SJSA1 (cell line): ENCODE measurements around the gene IL17C. TPM values are rescaled to one million over a fixed set of nuclear protein-coding genes. Genes with fewer than 3 reads are reported as not detected.

Experiments used
- DNase-seq, 2 experiments: peaks; one replicate each; pipeline ENCODE4 v3.0.0-alpha.2; 2015 to 2020; ENCODE audit warnings: low spot score in 2 of 2, low read depth in 1 of 2
- H3K27ac ChIP-seq: fragments of 250-450 bp; sonication (Bioruptor Pico); 2 replicates; pipeline ENCODE4 v1.5.1; 2020; ENCODE audit warnings: mild to moderate bottlenecking, moderate library complexity
- H3K27me3 ChIP-seq: fragments of 250-450 bp; sonication (Bioruptor Pico); replicated peaks from 2 replicates; pipeline ENCODE4 v1.5.1; 2020; ENCODE audit warnings: mild to moderate bottlenecking, moderate library complexity
- H3K36me3 ChIP-seq: fragments of 250-450 bp; sonication (Bioruptor Pico); 2 replicates; pipeline ENCODE4 v1.5.1; 2020; ENCODE audit warnings: mild to moderate bottlenecking
- H3K4me1 ChIP-seq: fragments of 250-450 bp; sonication (Bioruptor Pico); replicated peaks from 2 replicates; pipeline ENCODE4 v1.6.1; 2021; ENCODE audit warnings: mild to moderate bottlenecking
- H3K4me3 ChIP-seq: fragments of 250-450 bp; sonication (Bioruptor Pico); 2 replicates; pipeline ENCODE4 v1.5.1; 2020; ENCODE audit warnings: mild to moderate bottlenecking
- H3K9me3 ChIP-seq: fragments of 250-450 bp; sonication (Bioruptor Pico); replicated peaks from 2 replicates; pipeline ENCODE4 v1.5.1; 2020; ENCODE audit warnings: mild to moderate bottlenecking
- total RNA-seq: library from RNA; depleted of rRNA; stranded (reverse); fragments of >200 nt; shearing (Covaris generic); gene quantifications from 2 replicates; pipeline ENCODE4 v1.2.3, GENCODE V29; 2014

Gene IL17C
- total RNA-seq, 1 experiment from 2014 or later: not detected

DNA sequence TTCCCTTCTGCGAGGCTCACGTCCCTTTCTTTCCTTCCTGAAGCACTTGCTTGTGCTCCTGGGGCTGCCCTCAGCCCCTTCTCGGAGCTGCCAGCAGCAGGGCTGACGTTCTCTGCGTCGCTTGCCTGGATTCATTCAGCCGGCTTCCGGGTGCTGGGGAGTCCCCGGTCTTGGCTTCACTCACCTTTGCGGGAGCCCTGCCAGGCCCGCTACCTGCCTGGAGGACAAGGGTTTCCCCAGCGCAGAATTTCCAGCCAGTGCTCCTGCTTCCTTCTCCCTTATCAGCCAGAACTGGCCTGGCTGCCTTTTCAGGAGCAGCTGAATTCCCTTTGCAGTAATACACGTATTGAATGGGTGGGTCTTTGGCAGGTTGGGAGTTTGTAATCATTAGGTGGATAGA is 22.1 kb upstream of the IL17C start:
- H3K27me3 ChIP-seq: no peaks in the 10 kb centered on the region
- H3K27ac ChIP-seq: no peak overlapping the region
- no peak for DNase-seq
- peaks cover 58% of the 10 kb centered on the region for H3K4me1 ChIP-seq
- no peaks in the 10 kb centered on the region for H3K9me3 ChIP-seq
- no peak overlapping the region for H3K4me3 ChIP-seq
- H3K36me3 ChIP-seq: peaks cover 66% of the 10 kb centered on the region

DNA sequence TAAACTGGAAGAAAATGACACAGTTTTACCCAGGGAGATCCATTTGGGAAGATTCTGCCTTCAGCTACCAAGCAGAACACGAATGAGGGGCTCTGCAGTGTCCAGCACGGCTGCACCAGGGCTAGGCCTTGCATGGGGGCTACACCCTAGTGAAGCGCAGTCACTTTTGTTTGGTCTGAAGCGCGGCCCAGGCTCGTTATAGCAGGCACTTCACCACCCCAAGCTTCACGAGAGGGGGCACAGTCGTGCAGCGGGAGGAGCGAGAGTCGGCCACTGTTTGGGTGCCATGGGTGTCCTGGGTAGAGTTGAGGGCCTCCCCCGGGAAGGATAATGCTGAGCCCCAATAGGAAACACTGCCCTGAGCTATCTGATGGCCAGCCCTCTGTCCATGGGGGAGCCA is 21.6 kb upstream of the IL17C start:
- H3K9me3 ChIP-seq: no peaks in the 10 kb centered on the region
- no peak overlapping the region for H3K27ac ChIP-seq
- no peak overlapping the region for H3K4me3 ChIP-seq
- no peaks in the 10 kb centered on the region for H3K27me3 ChIP-seq
- H3K4me1 ChIP-seq: peaks cover 58% of the 10 kb centered on the region
- no peak for DNase-seq
- peaks cover 66% of the 10 kb centered on the region for H3K36me3 ChIP-seq

DNA sequence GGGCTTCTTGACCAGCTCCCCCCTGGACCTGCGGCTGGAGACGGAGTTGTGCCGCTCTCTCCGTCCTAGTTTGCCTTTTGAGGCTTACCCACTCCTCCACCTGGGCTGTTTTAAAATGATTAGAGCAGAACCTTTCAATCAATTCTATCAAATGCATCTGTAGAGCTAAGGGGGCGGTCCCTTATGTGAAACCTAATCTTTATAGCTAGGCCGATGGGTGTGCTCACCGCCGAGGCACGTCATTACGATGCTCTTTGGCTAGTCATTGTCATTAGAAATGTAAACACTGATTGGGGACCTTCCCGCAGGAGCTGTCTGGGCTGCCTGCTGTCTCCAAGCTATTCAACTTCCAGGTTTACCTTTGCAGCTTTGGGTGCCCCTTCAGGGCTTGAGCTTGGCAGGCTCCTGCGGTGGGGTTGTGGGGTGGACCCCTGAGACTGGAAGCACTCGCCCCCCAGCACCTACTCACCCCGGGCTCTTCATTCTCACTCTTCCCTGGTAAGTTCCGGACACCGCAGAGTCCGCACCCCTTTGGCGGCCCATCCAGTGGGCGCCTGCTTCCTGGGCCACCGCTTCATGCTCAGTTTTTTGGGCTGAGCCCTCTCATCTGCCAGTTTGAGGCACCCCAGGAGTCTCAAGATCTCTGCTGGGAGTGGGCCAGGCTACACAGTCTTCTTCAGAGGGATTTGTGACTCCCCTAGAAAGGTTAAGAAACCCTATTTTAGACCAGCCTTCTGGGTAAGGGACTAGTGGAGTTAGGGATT is 20.9 kb upstream of the IL17C start:
- peaks cover 58% of the 10 kb centered on the region for H3K4me1 ChIP-seq
- H3K36me3 ChIP-seq: peaks cover 69% of the 10 kb centered on the region
- no peaks in the 10 kb centered on the region for H3K9me3 ChIP-seq
- H3K4me3 ChIP-seq: no peak overlapping the region
- no peak overlapping the region for H3K27ac ChIP-seq
- DNase-seq: no peak
- H3K27me3 ChIP-seq: no peaks in the 10 kb centered on the region

GRCh38 chr16:88618182-88618955 is 20.0 kb upstream of the IL17C start:
- no peak for DNase-seq
- H3K36me3 ChIP-seq: peaks cover 70% of the 10 kb centered on the region
- peaks cover 53% of the 10 kb centered on the region for H3K4me1 ChIP-seq
- no peaks in the 10 kb centered on the region for H3K9me3 ChIP-seq
- H3K27me3 ChIP-seq: no peaks in the 10 kb centered on the region
- H3K4me3 ChIP-seq: no peak overlapping the region
- no peak overlapping the region for H3K27ac ChIP-seq

- Histone ChIP-seq H3K27me3 (no peaks in the 10 kb centered on the region), H3K4me3 (no peak overlapping the region), H3K4me1 (peaks cover 46% of the 10 kb centered on the region), H3K36me3 (peaks cover 72% of the 10 kb centered on the region), H3K9me3 (no peaks in the 10 kb centered on the region), H3K27ac (no peak overlapping the region)
- DNase-seq: no peak
These were observed 19.3 kb upstream of the IL17C start for GRCh38 chr16:88618956-88619667.

GRCh38 chr16:88619859-88620815 is 18.2 kb upstream of the IL17C start:
- peaks cover 40% of the 10 kb centered on the region for H3K4me1 ChIP-seq
- H3K27ac ChIP-seq: peak overlapping the region; percentile 25; the same call in 1 of the 2 replicates
- H3K9me3 ChIP-seq: no peaks in the 10 kb centered on the region
- peaks cover 80% of the 10 kb centered on the region for H3K36me3 ChIP-seq
- DNase-seq: peak; percentile 79 to 82
- H3K27me3 ChIP-seq: no peaks in the 10 kb centered on the region
- H3K4me3 ChIP-seq: no peak overlapping the region

DNA sequence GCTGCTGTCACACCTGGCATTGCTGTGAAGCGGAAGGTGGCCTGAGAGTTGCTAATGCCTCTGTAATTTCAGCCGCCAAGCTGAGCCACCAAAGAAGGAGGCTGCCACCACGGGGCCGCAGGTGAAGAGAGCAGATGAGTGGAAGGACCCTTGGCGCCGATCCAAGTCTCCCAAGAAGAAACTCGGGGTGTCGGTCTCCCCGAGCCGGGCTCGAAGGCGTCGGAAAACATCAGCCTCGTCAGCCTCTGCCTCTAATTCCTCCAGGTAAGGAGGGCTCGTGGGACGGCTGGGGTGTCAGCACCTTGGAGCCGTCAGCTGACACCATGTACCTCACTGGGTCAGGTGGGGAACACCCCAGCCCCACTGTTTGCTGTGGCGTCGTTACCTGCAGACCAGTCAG is 16.2 kb upstream of the IL17C start:
- Histone ChIP-seq H3K27ac (no peak overlapping the region), H3K4me1 (peaks cover 51% of the 10 kb centered on the region), H3K4me3 (no peak overlapping the region), H3K27me3 (no peaks in the 10 kb centered on the region), H3K9me3 (no peaks in the 10 kb centered on the region), H3K36me3 (peaks cover 74% of the 10 kb centered on the region)
- no peak for DNase-seq

DNA sequence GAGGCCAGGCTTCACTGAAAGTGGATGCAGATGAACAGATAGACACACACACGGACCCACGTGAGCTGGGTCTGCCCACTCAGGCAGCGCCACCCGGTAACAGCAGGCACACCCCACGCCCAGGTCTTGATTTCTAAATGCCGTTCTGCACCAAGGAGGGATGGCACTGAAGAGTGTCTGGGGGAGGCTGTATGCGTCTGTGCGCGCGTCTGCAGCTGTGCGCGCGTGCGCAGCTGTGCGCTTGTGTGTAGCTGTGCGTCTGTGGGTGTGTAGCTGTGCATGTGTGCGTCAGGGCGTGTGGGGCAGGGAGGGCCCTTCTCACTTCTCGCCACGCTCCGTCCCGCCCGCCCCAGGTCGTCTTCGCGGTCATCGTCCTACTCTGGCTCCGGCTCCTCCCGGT is 15.5 kb upstream of the IL17C start:
- Histone ChIP-seq H3K4me1 (peaks cover 50% of the 10 kb centered on the region), H3K9me3 (no peaks in the 10 kb centered on the region), H3K27ac (no peak overlapping the region), H3K36me3 (peaks cover 74% of the 10 kb centered on the region), H3K4me3 (no peak overlapping the region), H3K27me3 (no peaks in the 10 kb centered on the region)
- DNase-seq: no peak

- Histone ChIP-seq H3K4me3 (no peak overlapping the region), H3K27me3 (no peaks in the 10 kb centered on the region), H3K36me3 (peaks cover 80% of the 10 kb centered on the region), H3K4me1 (peaks cover 44% of the 10 kb centered on the region), H3K27ac (no peak overlapping the region), H3K9me3 (no peaks in the 10 kb centered on the region)
- DNase-seq: no peak
These were observed 14.5 kb upstream of the IL17C start for GRCh38 chr16:88623858-88624257.

GRCh38 chr16:88624481-88624880 is 13.9 kb upstream of the IL17C start:
- H3K36me3 ChIP-seq: peaks cover 80% of the 10 kb centered on the region
- H3K4me3 ChIP-seq: no peak overlapping the region
- no peak overlapping the region for H3K27ac ChIP-seq
- peaks cover 38% of the 10 kb centered on the region for H3K4me1 ChIP-seq
- no peak for DNase-seq
- no peaks in the 10 kb centered on the region for H3K27me3 ChIP-seq
- H3K9me3 ChIP-seq: no peaks in the 10 kb centered on the region

- H3K27ac ChIP-seq: no peak overlapping the region
- H3K9me3 ChIP-seq: no peaks in the 10 kb centered on the region
- no peak overlapping the region for H3K4me3 ChIP-seq
- H3K4me1 ChIP-seq: peaks cover 32% of the 10 kb centered on the region
- no peaks in the 10 kb centered on the region for H3K27me3 ChIP-seq
- DNase-seq: no peak
- H3K36me3 ChIP-seq: peaks cover 81% of the 10 kb centered on the region
These were observed 13.3 kb upstream of the IL17C start for GRCh38 chr16:88624977-88625576.

DNA sequence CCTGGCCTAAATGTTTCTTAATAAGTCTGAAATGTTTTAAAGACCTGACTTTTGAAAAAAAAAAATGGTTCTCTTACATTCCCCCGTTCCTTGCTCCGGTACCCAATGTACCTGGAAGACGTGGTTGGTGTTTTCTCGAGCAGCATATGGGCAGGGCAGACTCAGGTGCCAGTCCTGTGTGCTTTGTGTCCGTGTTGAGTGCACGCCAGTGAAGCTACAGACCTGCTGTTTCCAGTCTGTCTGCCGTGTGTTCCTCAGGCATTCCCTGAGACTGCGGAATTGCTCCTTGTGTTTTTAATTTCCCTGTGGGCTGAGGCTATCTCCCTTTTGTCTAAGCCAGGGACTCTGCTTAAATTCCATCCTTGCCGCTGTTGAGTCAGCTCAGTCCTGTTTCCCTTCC is 11.7 kb upstream of the IL17C start:
- Histone ChIP-seq H3K27me3 (no peaks in the 10 kb centered on the region), H3K36me3 (peaks cover 85% of the 10 kb centered on the region), H3K4me1 (peaks cover 27% of the 10 kb centered on the region), H3K4me3 (no peak overlapping the region), H3K9me3 (no peaks in the 10 kb centered on the region), H3K27ac (peak overlapping the region; percentile 80)
- peak in 1 of 2 experiments; percentile 39 for DNase-seq
